ENCODE results near the gene NEK7.
"Not testable (repeated sequence)": the region's sequence is repeated elsewhere in the genome, so short reads cannot be mapped to it uniquely, and the experiment has no call there.

NEK7 gene

DNA sequence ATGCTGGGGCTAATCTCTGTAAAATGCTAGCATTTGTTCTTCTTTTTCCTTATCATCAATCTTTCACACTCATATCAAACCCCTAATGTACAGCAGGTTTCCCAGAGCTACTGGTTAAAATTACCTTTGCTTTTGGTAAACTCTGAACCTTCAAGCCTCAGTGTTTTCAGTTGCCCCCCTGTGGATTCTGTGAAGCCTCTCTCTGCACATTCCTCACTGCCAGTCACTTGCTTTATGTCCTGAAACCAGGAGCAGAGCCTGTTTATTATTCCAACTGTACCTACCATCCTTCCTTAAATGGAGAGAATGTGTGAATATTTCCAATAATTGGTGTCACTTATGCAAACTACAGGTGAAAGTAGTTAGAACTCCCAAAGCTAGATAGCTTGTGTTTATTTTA lies 134.2 kb downstream of the NEK7 start:
- no peak for DNase-seq (ENCODE audit: low spot score)

DNA sequence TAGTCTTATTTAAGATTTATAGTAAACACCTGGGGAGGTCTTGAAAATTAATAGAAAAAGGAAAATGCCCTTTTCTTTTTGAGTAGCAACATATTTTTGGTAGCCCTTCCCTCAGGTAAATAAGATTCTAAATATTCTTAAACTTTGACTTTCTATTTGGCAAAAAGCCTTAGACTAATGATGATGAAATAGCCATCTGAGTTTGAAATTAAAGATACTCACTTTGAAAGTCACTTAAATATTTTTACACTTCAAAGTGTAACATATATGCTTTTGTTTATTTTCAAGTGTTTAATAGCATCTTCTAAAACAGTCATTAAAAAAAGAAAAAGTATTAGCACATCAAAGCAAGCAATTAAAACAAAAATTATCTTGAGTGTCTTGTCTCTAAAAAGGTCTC lies 135.1 kb downstream of the NEK7 start:
- no peak for DNase-seq (ENCODE audit: low spot score)

DNA sequence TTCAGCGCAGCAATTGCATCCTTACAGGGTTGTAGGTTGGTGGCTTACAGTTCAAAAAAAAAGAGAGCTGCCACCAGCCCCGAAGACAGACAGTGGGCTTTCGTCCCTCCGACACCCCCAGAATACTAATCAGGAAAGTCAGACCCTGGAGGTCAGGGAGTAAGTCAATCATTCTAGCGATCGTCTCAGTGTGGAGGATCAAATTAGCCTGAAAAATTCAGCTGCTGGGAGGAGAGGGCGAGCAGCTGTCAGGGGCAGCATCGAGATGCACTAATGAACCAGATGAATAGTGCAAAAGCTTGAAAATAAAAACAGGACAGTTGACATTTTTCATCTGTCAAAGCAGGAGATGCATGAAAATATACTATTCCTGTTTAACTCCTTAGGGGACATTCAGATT lies 138.4 kb downstream of the NEK7 start:
- peak; percentile 51 for DNase-seq (ENCODE audit: low spot score)

DNA sequence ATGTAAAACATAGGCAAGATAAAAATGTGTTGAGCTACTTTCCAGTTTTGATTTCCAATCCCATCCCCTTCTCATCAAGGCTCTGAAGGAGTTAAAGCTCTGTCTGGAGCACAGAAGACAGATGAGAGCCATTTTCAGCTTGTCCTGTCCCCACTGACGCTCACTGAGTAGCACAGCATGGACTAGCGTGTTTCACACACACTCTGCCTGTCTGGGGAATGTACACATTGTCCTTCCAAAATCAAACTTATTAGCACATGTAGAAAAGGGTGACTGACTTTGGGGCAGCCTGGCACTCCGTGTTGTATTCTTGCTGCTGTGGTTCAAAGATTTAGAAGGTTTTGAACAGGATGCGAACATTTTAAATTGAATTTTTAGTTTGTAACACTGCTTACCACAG lies 139.2 kb downstream of the NEK7 start:
- DNase-seq (ENCODE audit: low spot score) = no peak

DNA sequence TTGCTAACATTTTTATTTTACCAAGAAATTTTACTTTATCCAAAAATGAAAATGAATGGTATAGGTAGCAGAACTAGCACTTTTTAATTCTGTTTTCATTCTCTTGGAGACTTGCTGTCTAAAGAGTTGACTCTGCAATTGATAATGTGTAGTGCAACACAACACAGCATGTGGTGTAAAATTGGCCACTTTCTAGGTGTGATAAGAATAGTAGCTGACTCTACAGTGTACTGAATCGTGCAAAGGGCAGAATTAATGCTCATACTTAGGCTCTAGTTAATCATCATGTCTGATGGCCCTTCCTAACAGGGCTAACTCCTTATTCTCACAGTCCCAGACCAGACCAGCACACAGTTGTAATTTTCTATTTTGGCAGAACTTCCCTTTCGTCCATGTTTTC lies 140.5 kb downstream of the NEK7 start:
- no peak for DNase-seq (ENCODE audit: low spot score)

DNA sequence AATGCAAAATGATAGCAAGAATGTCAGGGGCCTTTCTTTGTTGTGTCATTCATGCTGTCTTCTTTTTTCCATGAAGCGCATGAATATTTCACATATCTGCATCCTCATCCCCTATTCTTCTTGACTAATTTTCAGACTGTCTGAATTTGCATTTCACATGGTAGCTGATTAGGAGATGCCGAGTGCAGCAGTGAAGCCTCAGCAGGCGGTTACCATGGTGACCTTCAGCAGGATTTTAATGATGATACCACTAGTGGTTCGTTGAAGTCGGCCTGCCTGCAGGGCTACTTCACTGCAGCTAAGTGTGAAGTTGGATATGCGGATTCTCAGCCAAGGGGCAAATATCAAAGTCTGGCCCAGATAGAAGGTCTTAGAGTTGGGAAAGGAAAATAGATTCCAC lies 141.8 kb downstream of the NEK7 start:
- DNase-seq (ENCODE audit: low spot score) = peak; percentile 45

DNA sequence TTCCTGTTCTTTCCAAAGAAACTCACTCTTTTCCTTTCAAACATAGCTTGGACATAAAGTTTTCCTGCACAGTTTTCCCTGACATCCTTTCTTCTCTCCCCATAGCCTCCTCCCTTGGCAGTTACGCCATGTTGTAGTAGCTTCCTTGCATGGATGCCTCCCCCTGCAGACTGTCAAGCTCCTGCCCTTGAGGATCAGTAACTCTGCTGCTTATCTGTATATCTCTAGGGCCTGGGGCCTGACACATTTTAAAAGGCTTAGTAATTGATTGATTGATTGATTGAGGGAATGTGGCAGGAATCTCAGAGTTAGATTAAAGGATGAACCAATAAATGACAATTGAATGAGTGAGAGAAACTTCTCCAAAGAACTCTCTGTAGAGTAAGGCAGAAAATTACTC lies 143.7 kb downstream of the NEK7 start:
- DNase-seq (ENCODE audit: low spot score) = no peak

DNA sequence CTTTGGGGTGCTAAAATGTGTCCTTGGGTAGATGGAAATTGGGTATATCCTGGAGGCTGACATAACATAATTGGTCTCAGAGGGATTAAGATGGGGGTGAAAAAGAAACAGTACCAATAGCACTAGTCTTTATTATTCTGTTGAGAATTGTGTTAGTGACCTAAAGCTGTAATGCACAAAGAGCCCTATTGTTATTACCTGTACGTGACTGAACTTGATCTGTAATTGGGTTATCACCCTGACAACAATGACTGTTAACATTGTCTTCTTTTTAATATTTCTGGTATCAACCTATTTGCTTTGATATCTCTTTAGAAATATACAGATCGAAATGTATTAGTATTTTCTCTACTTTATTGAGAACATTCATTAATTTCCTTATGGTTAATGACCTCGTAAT lies 147.6 kb downstream of the NEK7 start:
- DNase-seq (ENCODE audit: low spot score) = no peak

DNA sequence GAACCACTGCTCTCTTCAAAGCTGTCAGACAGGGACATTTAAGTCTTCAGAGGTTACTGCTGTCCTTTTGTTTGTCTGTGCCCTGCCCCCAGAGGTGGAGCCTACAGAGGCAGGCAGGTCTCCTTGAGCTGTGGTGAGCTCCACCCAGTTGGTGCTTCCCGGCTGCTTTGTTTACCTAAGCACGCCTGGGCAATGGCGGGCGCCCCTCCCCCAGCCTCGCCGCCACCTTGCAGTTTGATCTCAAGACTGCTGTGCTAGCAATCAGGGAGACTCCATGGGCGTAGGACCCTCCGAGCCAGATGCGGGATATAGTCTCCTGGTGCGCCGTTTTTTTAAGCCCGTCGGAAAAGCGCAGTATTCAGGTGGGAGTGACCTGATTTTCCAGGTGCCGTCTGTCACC lies 158.0 kb downstream of the NEK7 start:
- not testable (repeated sequence) for DNase-seq (ENCODE audit: low spot score)

DNA sequence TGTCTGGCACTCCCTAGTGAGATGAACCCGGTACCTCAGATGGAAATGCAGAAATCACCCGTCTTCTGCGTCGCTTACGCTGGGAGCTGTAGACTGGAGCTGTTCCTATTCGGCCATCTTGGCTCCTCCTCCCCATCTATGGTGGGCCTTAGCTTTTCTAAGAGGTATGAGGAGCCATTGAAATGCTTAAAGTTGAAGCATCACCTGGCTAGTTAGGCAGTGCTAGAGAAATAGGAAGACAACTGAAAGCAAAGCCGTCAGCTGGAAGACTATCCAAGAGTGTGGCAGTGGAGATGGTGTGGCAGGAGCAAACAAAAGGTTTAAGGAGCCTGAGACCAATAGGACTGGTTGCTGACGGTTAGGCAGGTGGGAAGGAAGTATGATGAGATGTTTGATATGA lies 158.5 kb downstream of the NEK7 start:
- not testable (repeated sequence) for DNase-seq (ENCODE audit: low spot score)

DNA sequence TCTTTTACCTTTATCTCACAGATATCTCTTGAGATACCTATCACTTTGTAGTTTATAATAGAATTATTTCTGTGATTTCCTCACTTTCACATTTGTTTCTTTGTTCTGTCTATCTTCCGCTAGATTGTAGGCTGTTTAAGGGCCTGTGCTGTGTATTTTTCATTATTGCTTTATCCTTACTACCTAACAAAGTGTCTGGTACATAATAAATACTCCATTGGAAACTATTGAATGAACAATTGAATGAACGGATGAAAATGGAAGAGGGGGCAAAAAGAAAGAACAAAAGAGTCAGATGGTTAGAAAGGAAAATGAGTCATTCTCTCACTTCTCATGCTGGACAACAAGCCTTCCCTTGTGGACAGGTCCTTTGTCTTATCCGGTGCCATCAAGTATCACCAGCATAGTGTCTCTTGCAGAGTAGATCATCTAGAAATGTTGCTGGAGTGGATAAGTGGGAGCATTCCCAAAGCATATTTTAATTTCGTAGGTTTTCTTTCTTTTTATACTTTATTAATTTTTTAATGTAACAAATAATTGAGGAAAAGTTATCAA lies 159.8 kb downstream of the NEK7 start:
- no peak for DNase-seq (ENCODE audit: low spot score)

DNA sequence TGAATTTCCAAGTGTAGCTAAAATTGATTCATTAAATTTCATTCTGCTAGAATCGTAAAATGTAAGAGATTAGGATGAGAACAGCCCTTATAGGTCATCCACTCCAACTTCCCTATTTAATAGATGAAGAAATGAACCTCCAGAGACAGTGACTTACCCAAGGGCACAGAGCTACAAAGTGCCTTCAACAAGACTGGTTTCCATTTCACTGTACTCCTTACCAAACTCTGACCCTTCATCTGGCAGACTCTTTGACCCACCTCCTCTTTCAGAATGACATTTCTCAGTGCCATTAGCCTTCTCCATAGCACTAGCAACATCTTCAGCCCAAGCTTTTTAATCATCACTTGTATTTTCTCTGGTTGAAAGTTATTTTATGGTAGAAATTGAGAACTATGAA lies 161.3 kb downstream of the NEK7 start:
- no peak for DNase-seq (ENCODE audit: low spot score)

DNA sequence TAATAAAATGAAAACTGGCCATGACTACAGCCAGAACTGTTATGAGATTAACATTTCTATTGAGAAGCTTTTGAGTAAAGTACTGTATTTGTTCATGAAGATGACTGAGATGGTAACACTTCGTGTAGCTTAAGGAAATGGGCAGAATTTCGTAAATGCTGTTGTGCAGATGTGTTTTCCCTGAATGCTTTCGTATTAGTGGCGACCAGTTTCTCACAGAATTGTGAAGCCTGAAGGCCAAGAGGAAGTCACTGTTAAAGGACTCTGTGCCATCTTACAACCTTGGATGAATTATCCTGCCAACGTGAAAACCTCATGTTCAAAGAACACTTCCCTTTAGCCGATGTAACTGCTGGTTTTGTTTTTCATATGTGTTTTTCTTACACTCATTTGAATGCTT lies 164.0 kb downstream of the NEK7 start:
- DNase-seq (ENCODE audit: low spot score) = no peak

DNA sequence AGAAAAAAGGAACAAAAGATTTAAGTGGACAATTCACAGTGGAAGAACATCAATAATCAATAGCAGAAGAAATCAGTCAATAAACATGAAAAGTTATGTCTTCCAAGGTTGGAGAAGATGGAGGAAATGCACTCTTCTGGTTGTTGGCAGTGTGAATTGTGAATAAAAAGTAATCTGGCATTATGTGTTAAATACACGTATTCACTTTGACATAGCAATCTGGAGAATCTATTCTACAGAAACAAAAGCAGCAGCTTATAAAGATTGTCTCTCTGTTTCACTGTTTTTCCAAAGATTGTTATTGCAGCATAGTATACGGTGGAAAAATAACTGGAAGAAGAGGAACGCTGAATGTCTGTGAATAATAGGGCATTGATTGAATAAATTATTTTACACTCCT lies 169.4 kb downstream of the NEK7 start:
- DNase-seq (ENCODE audit: low spot score) = no peak

DNA sequence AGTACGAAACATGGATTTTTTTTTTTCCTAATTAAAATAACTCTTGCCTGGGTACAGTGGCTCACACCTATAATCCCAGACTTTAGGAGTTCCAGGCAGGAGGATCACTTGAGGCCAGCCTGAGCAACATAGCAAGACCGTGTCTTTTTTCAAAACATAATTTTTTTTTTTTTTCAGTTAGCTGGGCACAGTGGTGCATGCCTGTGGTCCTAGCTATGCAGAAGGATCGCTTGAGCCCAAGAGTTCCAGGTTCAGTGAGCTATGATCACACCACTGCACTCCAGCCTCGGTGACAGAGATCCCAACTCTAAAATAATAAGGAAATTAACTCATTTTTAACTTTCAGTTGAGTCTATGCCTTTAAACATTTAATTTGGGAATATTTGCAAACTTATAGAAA lies 170.1 kb downstream of the NEK7 start:
- DNase-seq (ENCODE audit: low spot score) = no peak

DNA sequence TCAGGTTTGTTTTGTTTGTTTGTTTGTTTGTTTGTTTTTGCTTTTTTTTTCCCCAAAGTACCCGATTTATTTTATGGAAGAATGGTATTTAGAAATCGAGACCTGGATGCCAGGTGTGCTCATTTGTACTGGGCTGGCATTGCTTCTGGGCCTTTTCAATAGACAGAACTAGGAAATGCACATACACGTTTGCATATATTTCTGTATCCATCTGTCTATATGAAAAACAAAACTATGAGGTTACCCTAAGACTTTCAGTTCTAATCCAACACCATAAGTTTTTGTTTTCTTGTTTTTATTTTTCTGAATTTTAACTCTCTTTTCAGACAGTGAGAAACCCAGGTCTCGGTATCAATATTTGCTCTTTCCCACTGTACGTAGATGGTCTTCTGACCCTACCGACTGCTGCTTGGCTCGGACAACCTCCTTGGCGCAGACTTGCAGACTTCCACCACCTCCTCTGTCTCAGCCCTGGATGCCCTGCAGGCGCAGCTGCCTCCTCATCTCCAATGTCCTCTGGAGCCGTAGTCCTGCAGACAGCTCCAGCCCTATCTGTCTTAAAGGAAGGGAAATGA lies 171.7 kb downstream of the NEK7 start:
- no peak for DNase-seq (ENCODE audit: low spot score)

DNA sequence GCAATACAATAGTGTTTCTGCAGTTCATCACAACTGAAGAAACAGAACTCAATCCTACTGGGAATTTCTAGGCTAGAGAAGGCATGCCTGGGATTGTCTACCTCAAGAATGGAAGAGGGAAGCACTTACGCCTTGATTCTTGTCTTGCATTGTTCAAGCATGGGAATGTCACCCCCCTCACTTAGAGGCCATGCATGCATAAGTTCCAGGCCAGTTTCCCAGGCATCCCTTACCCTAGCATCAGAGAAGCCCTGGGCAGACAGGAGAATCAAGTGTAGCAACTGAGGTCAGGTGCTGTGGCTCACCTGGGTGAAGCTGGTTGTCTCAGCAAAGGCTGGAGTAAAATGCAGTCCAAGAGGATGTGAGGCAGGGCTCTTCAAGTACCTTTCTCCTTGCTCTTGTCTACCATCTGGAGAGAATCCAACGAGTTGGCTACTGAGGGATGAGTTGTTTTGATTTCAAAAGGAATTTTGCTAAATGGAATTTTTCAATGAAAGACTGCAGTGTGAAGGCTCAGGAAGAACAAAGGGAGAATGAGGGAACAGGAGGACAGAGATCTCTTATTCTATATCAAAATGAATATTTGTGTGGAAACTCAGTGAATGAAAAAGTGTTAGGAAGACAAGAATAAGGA lies 174.3 kb downstream of the NEK7 start:
- DNase-seq (ENCODE audit: low spot score) = no peak

DNA sequence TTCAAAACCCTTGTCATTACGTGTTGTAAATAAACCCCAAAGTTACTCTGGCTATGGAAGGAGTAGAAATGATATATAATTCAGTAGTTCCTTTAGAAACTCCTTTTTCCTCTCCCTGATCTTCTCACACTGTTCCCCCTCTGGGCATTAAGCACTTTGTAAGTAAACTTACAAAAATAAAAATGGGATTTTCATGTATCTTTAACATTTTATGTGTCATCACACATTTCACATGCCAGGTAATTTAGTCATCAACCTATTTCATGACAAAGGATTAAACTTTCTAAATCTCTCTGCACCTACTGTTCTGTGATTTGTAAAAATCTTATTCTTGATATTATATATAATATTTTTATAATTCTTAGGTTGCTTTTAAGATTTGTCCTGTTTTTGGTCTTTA lies 176.9 kb downstream of the NEK7 start:
- no peak for DNase-seq (ENCODE audit: low spot score)

DNA sequence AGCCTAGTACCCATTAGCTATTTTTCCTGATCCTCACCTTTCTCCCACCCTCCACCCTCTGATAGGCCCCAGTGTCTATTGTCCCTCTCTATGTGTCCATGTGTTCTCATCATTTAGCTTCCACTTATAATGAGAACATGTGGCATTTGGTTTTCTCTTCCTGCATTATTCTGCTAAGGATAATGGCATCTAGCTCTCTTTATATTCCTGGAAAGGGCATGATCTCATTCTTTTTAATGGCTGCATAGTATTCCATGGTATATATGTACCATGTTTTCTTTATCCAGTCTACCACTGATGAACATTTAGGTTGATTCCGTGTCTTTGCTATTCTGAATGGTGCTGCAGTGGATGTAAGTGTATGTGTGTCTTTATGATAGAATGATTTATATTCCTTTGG lies 178.9 kb downstream of the NEK7 start:
- DNase-seq (ENCODE audit: low spot score) = no peak

DNA sequence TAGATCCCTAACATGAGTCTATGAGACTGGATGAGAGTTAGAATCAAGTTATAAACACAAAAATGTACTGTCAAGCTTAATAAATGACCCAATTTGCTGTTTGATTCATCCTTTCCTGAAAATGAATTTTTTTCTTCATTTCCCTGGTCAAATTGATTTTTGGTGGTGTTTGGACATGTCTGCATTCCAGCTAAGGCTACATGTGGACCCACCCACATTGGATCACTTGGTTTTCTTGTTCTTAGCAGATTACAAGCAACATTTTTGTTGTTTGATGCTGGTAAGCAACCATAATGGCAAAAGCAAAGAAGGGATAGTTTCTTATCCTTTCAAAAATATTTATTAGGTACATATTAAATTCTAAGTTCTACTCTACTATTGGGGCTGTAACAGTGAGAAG lies 181.1 kb downstream of the NEK7 start:
- DNase-seq (ENCODE audit: low spot score) = no peak

DNA sequence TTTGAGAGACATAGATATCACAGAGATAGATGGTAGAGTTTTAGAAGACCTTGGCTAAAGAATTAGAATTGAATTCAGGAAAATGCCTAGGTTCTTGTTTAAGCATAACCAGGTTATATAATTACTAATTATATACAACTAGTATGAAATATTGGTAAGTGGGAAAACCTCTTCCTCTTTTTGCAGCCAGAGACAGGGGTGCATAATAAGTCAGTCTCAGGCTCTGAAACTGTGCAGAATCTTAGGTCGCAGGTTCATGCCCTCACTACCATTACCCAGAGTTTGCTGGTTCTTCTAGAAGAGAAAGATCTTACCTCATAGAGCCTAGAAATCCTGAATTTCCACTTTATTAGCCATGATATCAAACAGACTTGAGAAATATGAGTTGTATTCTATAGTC lies 183.3 kb downstream of the NEK7 start:
- no peak for DNase-seq (ENCODE audit: low spot score)

DNA sequence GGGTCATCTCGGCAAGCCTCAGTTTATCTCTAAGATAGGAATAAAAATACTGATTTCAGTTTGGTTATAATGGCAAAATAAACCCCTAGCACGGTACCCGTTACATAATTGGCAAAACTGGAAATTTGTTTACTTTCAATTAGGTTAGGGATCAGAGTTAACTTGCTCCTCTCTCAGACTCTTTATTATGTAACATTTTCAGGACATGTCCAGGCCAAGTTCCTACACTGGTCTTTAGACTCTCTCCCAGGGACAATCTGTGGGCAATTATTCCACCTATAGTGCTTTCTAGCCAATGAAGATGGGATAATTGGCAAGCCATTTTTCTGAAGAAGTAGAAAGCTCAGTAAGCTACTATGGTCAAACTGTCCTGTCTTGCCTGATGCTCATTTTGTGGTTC lies 189.4 kb downstream of the NEK7 start:
- no peak for DNase-seq (ENCODE audit: low spot score)

DNA sequence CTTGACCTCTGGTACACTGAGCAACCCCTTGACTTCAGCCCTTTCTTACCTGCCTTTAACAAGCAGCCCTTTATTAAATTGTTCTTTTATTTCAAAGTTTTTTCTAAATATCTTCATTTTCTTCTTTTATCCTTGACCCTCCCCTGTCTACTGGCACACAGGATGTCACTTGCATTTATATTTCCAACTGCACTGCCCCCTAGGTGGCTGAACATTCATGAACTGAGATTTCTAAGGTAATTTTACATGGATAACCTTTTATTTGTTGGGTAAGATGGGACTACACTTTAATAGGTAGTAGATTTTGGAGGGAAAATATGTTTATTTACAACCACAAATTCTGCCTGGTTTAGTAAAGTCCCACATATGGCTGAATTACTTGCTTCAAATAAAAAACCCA lies 193.7 kb downstream of the NEK7 start:
- DNase-seq (ENCODE audit: low spot score) = no peak

DNA sequence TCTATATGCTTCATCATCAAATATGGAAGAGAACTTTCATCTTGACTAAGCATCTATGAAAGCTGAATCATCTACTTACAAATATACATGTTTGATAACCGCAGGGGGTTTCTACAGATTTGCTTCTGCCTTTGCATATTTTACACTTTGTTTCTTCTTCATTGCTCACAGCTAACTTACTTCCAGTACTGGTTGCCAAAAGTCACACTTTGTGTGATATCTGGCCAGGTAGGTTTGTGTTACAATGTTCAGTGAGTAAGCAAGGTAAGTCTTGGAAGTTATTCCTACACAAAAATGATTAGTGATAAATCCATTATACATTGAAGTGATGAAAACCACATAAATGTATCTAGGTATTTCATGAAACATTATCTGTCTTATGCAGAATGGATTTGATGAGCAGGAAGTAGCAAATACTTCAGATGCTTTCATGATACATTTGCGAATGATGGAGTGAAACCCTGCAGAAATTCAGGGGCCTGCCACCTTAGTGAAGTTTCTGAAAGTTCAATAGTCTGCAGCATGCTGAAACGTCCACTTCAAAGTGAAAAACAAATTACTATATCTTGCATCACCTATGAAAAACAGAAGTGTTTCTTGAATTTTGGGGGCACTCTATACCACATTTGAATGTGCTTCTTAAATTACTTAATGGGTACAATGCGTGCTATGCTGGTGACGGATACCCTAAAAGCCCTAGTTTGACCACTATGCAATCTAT lies 196.3 kb downstream of the NEK7 start:
- DNase-seq (ENCODE audit: low spot score) = no peak
